Activated CD4-positive, alpha-beta T cell treated with anti-CD3 and anti-CD28 coated beads, Interleukin-2, amount 50 U/mL, for 4 hours (primary cell): Measurements from ENCODE around the gene AGO3.
"Not testable (repeated sequence)": the region's sequence is repeated elsewhere in the genome, so short reads cannot be mapped to it uniquely, and the experiment has no call there.

Experiments used
- DNase-seq, 2 experiments: peaks; one replicate each; pipeline ENCODE4 v3.0.0-alpha.2; 2020

The AGO3 gene

GRCh38 chr1:35930593-35931445 is at the start of gene AGO3:
Gene AGO3 (plus strand): TSS chr1:35931105. CDS start chr1:35931427, 322 bp downstream.
- peak; percentile 75 to 83 for DNase-seq

DNA sequence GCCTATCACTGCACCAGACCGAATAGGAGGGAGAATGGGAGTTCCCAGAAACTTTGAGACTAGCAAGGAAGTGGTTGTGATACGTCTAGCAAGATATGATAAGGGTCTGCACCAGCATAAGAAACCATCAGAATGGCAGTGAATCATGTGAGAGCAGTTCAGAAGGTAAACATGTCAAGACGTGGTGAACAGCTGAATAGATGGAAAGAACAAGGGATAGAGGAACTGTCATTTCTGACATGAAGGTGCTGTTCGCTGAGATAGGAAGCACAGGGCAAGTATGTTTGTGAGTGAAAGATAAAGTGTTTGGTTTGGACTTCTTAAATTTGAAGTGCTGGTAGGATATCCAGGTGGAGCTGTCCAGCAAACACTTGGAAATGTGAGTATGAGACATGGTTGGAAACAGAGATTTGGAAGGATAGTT is 49.0 kb upstream of the AGO3 start:
- DNase-seq: no peak

DNA sequence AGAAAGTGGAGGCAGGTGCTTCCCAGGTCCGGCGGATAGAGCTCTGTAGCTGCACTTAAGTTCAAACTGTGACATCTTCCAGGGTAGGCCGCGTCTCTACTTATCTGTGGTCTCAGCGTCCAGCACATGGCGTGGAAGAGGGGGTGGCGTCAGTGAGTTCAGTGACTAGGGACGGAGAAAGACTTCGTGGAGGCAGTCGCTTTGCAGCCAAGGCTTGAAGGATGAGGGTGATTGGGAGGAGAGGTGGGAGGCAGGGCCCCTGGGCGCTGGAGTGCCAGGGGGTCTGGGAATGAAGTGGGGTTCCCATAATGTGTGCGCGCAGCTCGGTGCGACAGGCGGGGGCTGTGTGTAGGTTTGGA is 48.3 kb upstream of the AGO3 start:
- DNase-seq: no peak

DNA sequence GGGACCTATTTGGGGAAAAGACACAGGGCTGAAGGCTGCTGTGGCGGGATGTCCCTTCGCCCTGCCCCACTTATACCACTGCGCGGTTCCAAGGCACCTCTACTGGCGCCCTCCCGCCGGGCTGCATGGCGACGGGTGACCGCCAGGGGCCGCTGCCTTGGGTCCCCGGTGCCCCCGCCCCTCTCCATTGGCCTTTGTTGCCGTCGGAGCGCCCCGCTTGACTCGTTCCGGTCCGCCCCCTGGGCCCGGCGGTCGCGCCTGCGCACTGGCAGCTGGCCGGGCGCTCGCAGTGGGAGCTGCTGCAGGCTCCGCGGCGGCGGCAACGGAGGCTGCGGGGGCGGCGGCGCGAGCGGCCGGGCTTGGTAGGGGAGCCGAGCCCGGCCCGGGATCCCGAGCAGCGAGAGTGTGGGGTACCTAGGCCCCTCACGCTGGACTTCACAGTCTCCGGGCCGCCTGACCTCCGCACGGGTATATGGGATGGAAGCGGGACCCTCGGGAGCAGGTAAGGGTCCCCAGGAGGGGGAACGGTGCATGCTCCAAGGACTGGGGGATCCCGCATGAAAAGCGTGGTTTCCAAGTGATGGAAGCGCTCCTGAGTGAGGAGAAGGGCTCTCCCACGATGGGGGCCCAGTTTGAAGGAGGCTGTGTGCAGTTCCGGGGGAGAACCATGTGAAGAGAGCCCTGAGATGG is 47.8 kb upstream of the AGO3 start, which contains the start of gene AGO1:
AGO1 (plus strand) TSS at position 265 of the 690 bp plus-strand sequence; CDS start at position 478, 213 bp downstream.
- peak; percentile 95 to 96 for DNase-seq

DNA sequence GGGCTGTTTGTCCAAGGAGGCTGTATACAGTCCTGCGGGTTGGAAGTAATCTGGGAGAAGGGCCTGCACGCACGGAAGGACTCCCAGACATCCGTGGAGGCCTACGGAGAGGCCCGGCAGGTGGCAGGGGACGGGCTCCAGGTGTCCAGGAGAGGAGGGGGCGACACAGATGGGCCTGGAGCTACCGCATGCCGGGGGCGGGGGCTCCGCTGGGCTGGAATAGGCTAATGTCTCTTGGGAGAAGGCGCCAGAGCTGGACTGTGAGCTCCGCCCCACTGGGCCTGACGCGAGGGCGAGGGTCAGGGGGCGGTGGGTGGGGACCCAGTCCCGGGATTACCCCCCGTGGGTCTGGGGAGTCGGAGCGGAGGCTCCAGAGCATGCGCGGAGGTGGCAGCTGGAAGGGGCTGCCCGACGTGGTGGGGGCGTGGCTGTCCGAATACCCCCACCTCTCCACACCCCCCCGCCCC is 47.2 kb upstream of the AGO3 start:
- DNase-seq: peak; percentile 27 to 34

- DNase-seq: no peak
These were observed 46.0 kb upstream of the AGO3 start for GRCh38 chr1:35884934-35885333.

DNA sequence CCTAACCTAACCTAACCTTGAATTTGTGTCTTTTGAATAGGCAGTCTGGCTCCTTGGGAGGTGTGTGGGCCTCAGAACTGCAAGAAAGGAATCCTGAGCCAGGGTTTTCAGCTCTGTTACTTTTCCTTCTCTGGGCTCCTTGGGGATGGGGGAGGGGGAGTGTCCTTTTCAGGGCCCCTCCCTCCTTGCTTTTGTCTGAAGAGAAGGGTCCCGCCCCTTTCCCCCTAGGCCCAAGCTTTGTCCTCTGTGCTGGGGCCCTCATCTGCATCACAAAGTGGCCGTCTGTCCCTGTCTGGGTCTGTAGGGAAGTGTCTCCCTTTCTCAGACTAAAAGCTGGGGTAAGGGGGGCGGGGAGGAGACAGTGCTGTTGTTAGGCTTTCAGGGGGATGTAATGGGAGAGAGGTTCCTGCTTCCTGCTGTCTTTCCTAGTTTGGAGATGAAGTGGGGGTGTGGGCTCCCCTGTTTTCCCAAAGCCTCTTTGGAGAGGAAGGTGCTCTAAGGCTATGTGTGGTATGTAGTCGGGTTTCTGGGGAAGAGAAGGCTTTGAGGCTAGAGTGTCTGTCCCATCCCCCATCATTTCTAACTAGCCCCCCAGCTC is 44.8 kb upstream of the AGO3 start:
- no peak for DNase-seq

GRCh38 chr1:35886577-35887431 is 44.1 kb upstream of the AGO3 start:
- DNase-seq: no peak

GRCh38 chr1:35887508-35887907 is 43.4 kb upstream of the AGO3 start:
- no peak for DNase-seq

DNA sequence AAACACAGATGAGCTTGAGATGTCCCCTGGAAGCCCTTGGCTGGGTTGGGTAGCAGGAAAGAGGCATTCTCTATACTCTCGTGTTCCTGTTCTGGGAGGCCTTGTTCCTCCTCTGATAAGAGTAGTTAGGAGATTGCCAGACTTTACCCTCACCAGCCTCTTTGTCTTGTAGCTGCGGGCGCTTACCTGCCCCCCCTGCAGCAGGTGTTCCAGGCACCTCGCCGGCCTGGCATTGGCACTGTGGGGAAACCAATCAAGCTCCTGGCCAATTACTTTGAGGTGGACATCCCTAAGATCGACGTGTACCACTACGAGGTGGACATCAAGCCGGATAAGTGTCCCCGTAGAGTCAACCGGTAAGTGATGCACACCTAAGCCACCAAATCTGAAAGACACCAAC is 42.6 kb upstream of the AGO3 start:
- no peak for DNase-seq

- DNase-seq: not testable (repeated sequence)
These were observed 41.9 kb upstream of the AGO3 start for GRCh38 chr1:35888981-35889380.

DNA sequence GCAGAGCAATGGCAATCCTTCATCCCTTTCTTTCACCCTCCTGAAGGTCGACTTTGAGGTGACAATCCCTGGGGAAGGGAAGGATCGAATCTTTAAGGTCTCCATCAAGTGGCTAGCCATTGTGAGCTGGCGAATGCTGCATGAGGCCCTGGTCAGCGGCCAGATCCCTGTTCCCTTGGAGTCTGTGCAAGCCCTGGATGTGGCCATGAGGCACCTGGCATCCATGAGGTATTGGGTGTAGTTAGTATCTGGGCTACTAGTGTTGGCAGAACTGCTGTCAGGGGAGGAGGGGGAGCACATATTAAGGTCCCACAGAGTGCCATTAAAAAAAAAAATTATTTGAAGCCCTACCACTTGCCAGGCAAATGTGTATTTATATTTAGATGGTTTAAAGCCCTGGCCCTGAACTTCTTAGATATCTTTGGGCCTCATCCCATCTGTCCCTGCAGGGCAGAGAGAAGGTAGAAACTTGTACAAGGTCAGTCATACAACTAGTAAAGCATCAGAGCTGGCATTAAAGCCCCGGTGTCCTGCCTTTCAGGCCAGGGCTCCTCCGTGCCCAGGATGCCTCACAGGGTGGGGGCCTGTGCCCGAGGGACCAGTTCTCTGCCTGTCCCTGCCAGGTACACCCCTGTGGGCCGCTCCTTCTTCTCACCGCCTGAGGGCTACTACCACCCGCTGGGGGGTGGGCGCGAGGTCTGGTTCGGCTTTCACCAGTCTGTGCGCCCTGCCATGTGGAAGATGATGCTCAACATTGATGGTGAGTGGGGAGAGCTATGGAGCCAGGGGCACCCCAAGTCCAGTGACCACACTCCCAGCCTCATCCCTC is 37.6 kb upstream of the AGO3 start:
- no peak for DNase-seq

- no peak for DNase-seq
These were observed 36.7 kb upstream of the AGO3 start for GRCh38 chr1:35894183-35894582.

DNA sequence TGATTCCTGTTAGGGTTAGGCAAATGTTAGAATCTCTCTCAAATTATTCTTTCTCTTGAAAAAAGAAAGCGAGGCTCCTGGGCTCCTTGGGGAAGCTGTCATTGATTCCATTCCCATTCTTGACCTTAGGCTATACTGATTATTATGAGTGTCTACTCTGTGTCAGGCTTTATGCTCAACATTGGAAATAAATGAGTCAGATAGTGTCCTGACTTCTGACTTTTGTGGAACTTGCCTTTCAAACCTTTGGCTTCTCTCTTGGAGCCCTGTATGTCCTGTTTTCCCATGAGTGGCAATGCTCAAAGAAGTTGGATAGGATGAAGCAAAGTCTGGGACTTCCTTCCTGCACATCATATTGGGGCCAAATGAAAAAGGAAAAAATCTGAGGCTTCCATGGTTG is 36.2 kb upstream of the AGO3 start:
- no peak for DNase-seq

DNA sequence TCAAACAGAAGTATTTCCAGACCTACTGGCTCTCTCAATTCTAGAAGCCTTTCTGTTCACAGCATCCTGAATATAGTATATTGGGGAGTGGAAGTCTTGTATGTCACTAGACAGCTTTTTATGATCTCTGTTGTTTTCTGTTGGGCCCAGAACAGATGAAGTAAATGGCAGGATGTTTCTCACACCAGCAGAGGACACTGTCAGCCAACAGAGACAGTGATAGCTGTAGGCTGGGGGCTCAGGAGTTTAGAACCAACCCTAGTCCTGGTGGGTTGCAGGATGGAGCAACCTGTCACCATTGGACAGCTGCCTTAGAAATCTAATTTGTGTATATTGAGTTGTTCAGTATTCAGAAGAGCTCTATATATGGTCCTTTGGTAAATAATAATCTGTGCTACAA is 31.0 kb upstream of the AGO3 start:
- DNase-seq: no peak

GRCh38 chr1:35901235-35901634 is 29.7 kb upstream of the AGO3 start:
- DNase-seq: no peak

GRCh38 chr1:35902671-35903070 is 28.2 kb upstream of the AGO3 start:
- DNase-seq: no peak

DNA sequence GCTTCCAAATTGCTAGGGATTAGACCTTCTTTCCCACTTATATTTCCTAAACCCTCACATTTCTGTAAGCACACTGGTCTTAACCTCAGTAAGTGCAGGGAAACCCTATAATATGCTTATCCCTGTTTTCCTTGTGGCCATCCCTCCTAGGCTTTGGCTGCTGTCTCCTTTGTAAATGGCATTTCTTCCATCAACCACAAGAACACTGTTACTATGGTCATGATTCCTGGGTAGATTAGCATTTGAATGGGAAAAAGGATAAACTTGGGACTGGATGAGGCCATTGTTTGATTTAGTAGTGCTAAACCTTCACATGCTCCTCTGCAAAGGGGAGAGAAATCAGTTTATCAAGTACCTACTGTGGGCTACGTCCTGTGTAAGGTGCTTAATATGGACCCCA is 16.2 kb upstream of the AGO3 start:
- DNase-seq: no peak

GRCh38 chr1:35915693-35916092 is 15.2 kb upstream of the AGO3 start:
- no peak for DNase-seq

- no peak for DNase-seq
These were observed 7.1 kb upstream of the AGO3 start for GRCh38 chr1:35923791-35924221.

GRCh38 chr1:35924838-35925237 is 6.1 kb upstream of the AGO3 start:
- DNase-seq: no peak

DNA sequence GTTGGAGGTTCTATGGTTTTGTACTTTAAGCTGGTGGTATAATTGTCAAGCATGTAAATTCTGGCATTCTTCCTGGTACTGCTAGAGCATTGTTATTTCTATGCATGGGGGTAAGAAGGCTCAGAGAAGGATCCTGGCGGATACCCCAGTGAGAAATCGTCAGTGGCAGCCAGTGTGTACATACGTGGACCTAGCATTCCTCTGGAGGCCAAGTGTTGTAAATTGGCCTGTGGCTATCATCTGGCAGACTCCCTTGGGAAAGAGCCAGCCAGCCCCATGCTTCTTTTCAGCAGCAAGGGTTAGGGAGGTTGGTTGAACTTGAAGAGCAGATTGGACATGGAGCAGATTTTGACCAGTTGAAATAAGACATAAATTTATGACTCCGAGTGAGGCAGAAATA is 5.2 kb upstream of the AGO3 start:
- DNase-seq: no peak
